ENCODE data around the gene YPEL2. TPM values are rescaled to one million over a fixed set of nuclear protein-coding genes. Genes with fewer than 3 reads are reported as not detected.

Gene YPEL2
- total RNA-seq, 1 donor: 7.8 TPM

- no peak for DNase-seq (ENCODE audit: low read depth)
- no peak overlapping the region for H3K4me3 ChIP-seq (ENCODE audit: low read depth, low read length)
- TF ChIP-seq CTCF (IDR thresholded peaks at IDR 0.05; ENCODE audit: insufficient read depth, low read depth, low read length): no peak
Measured at GRCh38 chr17:59421722-59422121, 90.3 kb downstream of the YPEL2 start.

- no peak overlapping the region for H3K4me3 ChIP-seq (ENCODE audit: low read depth, low read length)
- TF ChIP-seq CTCF (IDR thresholded peaks at IDR 0.05; ENCODE audit: insufficient read depth, low read depth, low read length): no peak
- DNase-seq (ENCODE audit: low read depth): peak; percentile 70
Measured at GRCh38 chr17:59423137-59423724, 91.8 kb downstream of the YPEL2 start.

- TF ChIP-seq CTCF (IDR thresholded peaks at IDR 0.05; ENCODE audit: insufficient read depth, low read depth, low read length): no peak
- no peak for DNase-seq (ENCODE audit: low read depth)
- H3K4me3 ChIP-seq (ENCODE audit: low read depth, low read length): no peak overlapping the region
Measured at GRCh38 chr17:59423903-59424302, 92.4 kb downstream of the YPEL2 start.

GRCh38 chr17:59424331-59424730, 92.9 kb downstream of the YPEL2 start:
- DNase-seq (ENCODE audit: low read depth): no peak
- H3K4me3 ChIP-seq (ENCODE audit: low read depth, low read length): no peak overlapping the region
- TF ChIP-seq CTCF (IDR thresholded peaks at IDR 0.05; ENCODE audit: insufficient read depth, low read depth, low read length): no peak

- no peak overlapping the region for H3K4me3 ChIP-seq (ENCODE audit: low read depth, low read length)
- peak; percentile 81 for DNase-seq (ENCODE audit: low read depth)
- no peak for TF ChIP-seq CTCF (IDR thresholded peaks at IDR 0.05; ENCODE audit: insufficient read depth, low read depth, low read length)
Measured at GRCh38 chr17:59425085-59425931, 93.9 kb downstream of the YPEL2 start.

- no peak for DNase-seq (ENCODE audit: low read depth)
- TF ChIP-seq CTCF (IDR thresholded peaks at IDR 0.05; ENCODE audit: insufficient read depth, low read depth, low read length): no peak
- no peak overlapping the region for H3K4me3 ChIP-seq (ENCODE audit: low read depth, low read length)
Measured at GRCh38 chr17:59426031-59426430, 94.6 kb downstream of the YPEL2 start.

Measured in fibroblast of villous mesenchyme (primary cell).